ENCODE measurements around the gene PKD1L1.

Gene PKD1L1

GRCh38 chr7:47787249-47788069 is 160.8 kb downstream of the PKD1L1 start:
- intact Hi-C loops (cut with DNase I) = no loop called here

GRCh38 chr7:47786557-47787248 is 161.6 kb downstream of the PKD1L1 start:
- intact Hi-C loops (cut with DNase I) = no loop called here
- peak in 3 of 42 donors; percentile 19 to 73 (median 47) for DNase-seq

More at GRCh38 chr7:47787249-47788069, 160.8 kb downstream of the PKD1L1 start:
- DNase-seq = peak in 1 of 42 donors; percentile 30

GRCh38 chr7:47785923-47786556 is 162.2 kb downstream of the PKD1L1 start:
- DNase-seq = no peak
- intact Hi-C loops (cut with DNase I) = no loop called here

DNA sequence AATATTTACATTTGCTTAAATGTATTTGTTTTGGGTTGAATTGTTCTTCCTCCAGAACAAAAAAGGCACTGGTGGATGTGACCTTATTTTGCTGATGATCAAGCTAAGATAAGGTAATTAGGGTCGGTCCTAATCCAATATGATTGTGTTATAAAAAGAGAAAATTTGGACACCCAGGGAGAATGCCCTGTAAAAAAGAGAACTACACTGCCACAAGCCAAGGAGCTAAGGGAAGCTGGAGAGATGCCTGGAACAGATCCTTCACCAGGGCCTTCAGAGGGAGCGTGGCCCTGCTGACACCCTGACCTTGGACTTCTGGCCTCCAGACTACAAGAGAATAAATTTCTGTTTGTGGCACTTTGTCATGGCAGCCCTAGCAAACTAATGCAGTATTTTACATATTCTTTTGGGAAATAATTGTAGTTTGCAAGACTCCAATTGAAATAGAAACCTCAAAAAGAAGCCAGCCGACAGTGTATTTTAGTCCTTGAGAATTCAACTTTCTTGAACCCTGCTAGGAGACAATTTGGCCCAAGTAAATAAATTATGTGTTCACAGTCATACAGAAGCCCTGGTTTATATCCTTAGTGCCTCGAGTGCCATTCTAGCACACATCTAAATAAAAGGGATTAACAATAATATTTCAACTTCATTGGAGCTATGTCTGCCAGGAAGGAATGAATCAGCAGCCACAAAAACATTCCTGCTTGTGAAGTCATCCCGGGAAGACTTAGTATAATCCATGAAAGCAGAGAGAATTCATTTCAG is 164.6 kb downstream of the PKD1L1 start:
- DNase-seq = no peak
- intact Hi-C loops (cut with DNase I) = no loop called here

DNA sequence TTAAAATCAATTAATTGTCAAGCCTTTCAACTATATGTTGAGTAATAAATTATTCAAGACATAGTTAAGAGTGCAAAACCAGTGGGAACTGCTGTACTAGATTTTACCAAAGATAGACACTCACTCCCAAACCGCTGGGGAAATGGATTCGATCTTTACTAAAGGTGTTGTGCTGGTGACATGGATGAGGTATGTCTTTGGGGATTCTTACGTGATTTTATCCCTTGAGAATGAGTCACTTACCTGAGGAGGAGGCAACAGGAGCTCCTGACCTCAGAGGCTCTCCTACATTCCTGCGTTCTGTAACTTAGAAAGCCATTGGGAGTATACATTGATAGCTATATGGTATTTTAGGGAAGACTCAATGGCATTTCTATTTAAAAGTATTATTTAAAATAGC is 165.5 kb downstream of the PKD1L1 start:
- no peak for DNase-seq
- intact Hi-C loops (cut with DNase I) = no loop called here

GRCh38 chr7:47782022-47782421 is 166.2 kb downstream of the PKD1L1 start:
- intact Hi-C loops (cut with DNase I) = no loop called here
- DNase-seq = no peak

- DNase-seq = no peak
- intact Hi-C loops (cut with DNase I) = no loop called here
Measured at GRCh38 chr7:47780555-47780954, 167.7 kb downstream of the PKD1L1 start.

DNA sequence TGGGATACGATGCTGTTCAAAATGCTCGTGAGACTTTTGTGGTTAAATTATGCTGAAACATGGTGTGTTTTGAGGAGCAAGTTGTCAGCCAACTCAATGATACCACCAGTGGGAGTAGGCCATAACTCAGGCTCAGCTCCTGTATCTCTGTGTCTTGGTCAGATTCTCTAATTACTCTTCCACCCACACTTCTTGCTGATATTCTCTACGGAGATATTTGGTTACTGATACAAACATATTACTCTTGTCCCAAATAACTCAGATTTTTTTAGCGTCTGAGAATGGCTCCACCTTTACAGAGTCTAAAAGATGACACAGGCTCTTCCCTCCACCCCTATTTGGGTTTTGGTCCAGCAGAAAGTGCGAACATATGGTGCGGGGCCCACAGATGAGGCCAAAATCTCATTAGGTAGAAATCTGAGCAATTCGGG is 168.9 kb downstream of the PKD1L1 start:
- peak in 1 of 42 donors; percentile 15 for DNase-seq
- intact Hi-C loops (cut with DNase I) = no loop called here

DNA sequence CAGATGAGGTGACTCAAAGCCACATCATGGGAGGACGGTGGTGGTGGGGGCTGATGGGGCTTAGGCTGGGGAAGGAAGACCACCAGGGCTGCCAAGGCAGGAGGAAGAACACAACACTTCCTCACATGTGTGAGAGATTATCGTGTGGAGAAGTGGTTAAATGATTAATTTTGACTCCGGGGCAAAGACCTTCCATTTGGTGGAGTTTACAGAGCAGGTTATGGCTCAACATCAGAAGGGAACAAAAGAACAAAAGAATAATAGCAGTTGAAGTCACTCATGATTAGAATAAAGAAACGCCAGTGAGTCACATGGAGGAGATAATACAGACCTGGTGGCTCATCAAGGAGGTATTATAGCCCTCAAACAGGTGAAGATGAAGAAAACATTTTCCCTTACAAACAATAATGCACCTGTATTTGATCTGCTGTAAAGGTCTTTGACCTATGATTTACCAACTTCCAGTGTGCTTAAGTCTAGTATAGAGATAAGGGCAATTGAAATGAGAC is 170.1 kb downstream of the PKD1L1 start:
- DNase-seq = peak in 1 of 42 donors; percentile 10
- intact Hi-C loops (cut with DNase I) = no loop called here

DNA sequence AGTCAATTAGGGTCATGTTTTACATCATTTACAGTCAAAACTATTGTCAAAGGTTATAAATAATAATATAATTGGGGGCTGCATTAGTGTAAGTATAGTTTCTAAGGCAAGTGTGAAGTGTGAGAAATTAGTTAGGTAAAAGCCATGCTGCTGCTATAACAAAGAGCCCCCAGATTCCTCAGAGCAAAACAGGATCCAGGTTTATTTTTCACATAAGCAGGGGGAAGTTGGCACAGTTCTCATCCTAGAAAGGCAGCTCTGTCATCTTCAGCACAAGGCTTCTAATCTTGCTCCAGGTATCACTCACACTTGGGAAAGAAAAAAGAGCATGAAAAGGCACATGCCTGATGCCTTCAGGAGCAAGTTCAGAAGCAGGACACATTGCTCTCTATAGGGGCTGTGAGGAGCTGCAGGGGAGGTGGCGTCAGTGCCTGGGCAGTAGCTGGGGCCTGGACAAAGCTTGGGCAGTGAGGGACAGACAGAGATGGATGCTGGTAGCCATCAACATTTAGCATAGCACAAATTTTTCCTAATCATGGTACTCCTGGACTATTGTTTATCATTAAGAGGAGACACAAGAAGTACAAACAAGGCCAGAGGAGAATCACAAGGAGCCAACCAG is 170.6 kb downstream of the PKD1L1 start:
- DNase-seq = peak in 1 of 42 donors; percentile 9
- intact Hi-C loops (cut with DNase I) = no loop called here

DNA sequence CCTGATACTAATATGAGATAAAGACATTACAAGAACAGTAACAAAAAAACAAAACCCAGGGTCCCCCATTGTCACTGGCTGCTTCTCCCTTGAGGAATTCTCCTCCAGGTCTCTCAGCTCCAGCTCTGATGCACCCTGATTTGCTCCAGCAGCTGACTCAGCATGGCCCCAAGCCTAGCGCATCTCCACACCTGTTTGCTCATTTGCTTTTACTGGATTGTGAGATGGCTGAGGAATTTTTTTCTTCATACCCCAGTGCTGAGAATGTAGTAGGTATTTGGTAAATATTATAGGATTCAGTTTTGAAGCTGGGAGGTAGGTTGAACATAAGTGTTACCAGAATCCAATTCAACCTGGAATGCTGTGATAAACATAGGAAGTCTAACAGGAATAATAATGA is 171.9 kb downstream of the PKD1L1 start:
- intact Hi-C loops (cut with DNase I) = no loop called here
- DNase-seq = peak in 1 of 42 donors; percentile 33

GRCh38 chr7:47775238-47775637 is 173.0 kb downstream of the PKD1L1 start:
- intact Hi-C loops (cut with DNase I) = no loop called here
- no peak for DNase-seq

- intact Hi-C loops (cut with DNase I) = no loop called here
Measured at GRCh38 chr7:47772492-47772891, 175.8 kb downstream of the PKD1L1 start.

GRCh38 chr7:47771990-47772360 is 176.3 kb downstream of the PKD1L1 start:
- intact Hi-C loops (cut with DNase I) = no loop called here
- DNase-seq = peak in 1 of 42 donors; percentile 6

More at GRCh38 chr7:47772492-47772891, 175.8 kb downstream of the PKD1L1 start:
- no peak for DNase-seq

DNA sequence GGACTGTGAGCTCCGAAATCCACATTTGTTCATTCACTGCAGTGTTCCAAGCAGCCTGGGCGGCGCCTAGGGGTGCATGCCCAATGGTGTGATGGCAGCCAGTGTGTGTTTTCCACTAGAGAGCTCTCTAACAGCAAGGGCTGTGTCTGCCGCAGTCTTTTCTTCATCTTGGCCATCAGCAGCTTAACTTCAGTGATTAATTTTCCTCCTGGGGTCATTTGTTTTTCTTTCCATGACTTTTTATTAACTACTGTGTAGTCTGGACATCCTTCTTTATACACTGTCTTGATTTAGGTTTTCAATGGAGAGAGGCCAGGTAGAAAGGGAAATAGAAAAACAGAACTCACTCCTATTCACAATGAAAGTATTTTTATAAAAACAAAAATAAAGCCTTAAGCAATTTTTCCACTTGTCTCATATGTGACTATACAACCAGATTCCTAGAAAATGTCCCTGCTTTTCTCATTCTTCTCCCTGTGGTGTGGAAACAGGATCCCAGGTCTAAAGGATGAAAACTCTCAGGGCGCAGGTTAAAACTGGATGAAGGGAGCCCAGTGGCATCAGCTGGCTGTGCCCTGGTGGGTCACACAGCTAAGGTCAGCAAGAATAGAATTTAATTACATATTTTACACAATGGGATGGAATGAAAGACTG is 176.8 kb downstream of the PKD1L1 start:
- intact Hi-C loops (cut with DNase I) = no loop called here
- DNase-seq = peak in 24 of 42 donors; percentile 9 to 52 (median 26)

DNA sequence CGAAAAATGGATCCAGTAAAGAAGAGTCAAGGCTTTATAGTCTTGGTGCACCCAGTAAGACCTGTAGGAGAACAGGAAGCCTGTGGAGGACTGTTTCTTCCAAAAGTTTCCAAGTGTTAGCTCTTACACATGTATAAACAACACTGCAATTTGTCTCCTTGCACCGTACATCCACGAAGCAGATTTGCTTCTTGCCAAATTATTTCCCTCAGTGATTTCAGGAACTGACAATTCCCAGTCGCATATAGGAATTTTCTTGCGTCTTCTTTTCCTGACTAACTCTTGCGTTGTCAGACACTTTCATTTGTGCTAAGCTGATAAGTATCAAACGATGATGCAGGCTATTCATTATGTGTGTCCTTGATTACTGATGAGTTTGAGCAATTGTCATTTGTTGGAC is 182.1 kb downstream of the PKD1L1 start:
- DNase-seq = peak in 1 of 42 donors; percentile 5
- intact Hi-C loops (cut with DNase I) = no loop called here

- peak in 1 of 42 donors; percentile 28 for DNase-seq
- intact Hi-C loops (cut with DNase I) = no loop called here
Measured at GRCh38 chr7:47765373-47765979, 182.8 kb downstream of the PKD1L1 start.

DNA sequence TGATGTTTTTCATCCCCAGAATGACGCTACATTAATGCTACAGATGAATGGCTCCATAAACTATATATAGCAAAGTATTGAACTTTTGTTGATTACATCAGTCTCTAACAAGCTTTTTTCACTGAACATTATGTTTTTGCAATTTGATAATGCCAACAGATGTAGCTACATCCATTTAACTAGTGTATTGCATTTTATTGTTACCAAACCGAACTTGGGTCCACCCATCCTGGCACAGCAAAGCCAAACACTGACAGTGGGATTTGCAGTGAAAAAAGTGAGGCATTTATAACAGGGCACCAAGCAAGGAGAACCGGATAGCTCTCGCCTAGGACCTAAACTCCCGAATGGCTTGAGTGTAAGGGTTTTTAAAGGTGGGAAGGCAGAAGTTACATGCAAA is 183.5 kb downstream of the PKD1L1 start:
- intact Hi-C loops (cut with DNase I) = no loop called here
- DNase-seq = no peak

All from head of caudate nucleus (tissue), 42 donors.